Activated T-helper 2 cell treated with anti-CD3 and anti-CD28 coated beads, Interferon-gamma antibody, Interleukin-2, Interleukin-4, amounts not matched to agents 10 μg/mL and 5 μg/mL and 100 μg/mL, durations not matched to agents 14 hours and 24 hours and 36 hours (primary cell): Measurements from ENCODE around the gene SYNGAP1. TPM values are rescaled to one million over a fixed set of nuclear protein-coding genes. Genes with fewer than 3 reads are reported as not detected.

Experiments
- DNase-seq: peaks from one replicate; pipeline ENCODE4 v3.0.0; 2021; ENCODE audit warnings: low spot score
- H3K27ac Mint-ChIP-seq: one replicate; pipeline ENCODE4 v1.8.0; 2021; ENCODE audit warnings: mixed read lengths
- H3K27me3 Mint-ChIP-seq: one replicate; pipeline ENCODE4 v1.8.0; 2021; ENCODE audit warnings: low read depth, mixed read lengths
- H3K36me3 Mint-ChIP-seq: one replicate; pipeline ENCODE4 v1.8.0; 2021; ENCODE audit warnings: low read depth, mixed read lengths
- H3K4me1 Mint-ChIP-seq: one replicate; pipeline ENCODE4 v1.8.0; 2021; ENCODE audit warnings: low read depth, mixed read lengths
- H3K4me3 Mint-ChIP-seq: one replicate; pipeline ENCODE4 v1.8.0; 2021; ENCODE audit warnings: low read depth, mild to moderate bottlenecking, moderate library complexity, mixed read lengths
- H3K9me3 Mint-ChIP-seq: one replicate; pipeline ENCODE4 v1.8.0; 2021; ENCODE audit warnings: mixed read lengths
- intact Hi-C: fragments of 100-400 bp; cut with micrococcal nuclease; formaldehyde crosslinking; loops from one replicate; pipeline ENCODE4 v1.15.1; 2023
- total RNA-seq: library from RNA; stranded (reverse); gene quantifications from 2 replicates; pipeline ENCODE4 v1.2.3, GENCODE V29; 2022

SYNGAP1 gene
- total RNA-seq, 1 donor from 2014 or later, result 60.1 TPM

GRCh38 chr6:33428224-33428965 is 8.5 kb downstream of the SYNGAP1 start:
- peak overlapping the region; percentile 73 for H3K27ac Mint-ChIP-seq
- no peak for DNase-seq
- H3K4me1 Mint-ChIP-seq, result peaks cover 61% of the 10 kb centered on the region
- intact Hi-C loops, result loop anchor here (10.0 kb wide), 1 partner anchor 154 kb away; the partner anchor contains the start of genes B3GALT4, RPS18 and VPS52
- no peaks in the 10 kb centered on the region for H3K9me3 Mint-ChIP-seq
- H3K27me3 Mint-ChIP-seq, result no peaks in the 10 kb centered on the region
- peak overlapping the region; percentile 86 for H3K4me3 Mint-ChIP-seq
- peaks cover 33% of the 10 kb centered on the region for H3K36me3 Mint-ChIP-seq

GRCh38 chr6:33428966-33429749 is 9.3 kb downstream of the SYNGAP1 start:
- peaks cover 30% of the 10 kb centered on the region for H3K36me3 Mint-ChIP-seq
- peak overlapping the region; percentile 86 for H3K4me3 Mint-ChIP-seq
- H3K9me3 Mint-ChIP-seq, result no peaks in the 10 kb centered on the region
- peaks cover 54% of the 10 kb centered on the region for H3K4me1 Mint-ChIP-seq
- H3K27me3 Mint-ChIP-seq, result no peaks in the 10 kb centered on the region
- no peak for DNase-seq
- intact Hi-C loops, result loop anchor here (10.0 kb wide), 1 partner anchor 154 kb away; the partner anchor contains the start of genes B3GALT4, RPS18 and VPS52
- H3K27ac Mint-ChIP-seq, result peak overlapping the region; percentile 73

DNA sequence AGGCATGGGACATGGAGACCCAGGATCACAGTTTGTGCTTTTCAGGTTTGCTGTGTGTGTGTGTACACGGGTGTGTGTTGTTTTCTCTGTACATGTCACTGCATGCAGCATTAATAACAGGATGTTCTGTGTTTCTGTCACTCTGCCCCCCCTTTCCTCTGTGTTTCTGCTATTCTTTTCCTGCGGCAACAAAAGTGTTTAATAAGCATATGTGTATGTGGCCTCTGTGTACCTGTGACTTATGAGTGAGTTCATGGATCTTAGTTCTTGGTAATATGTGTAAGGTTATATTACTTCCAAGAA is 9.8 kb downstream of the SYNGAP1 start:
- Mint-ChIP-seq H3K27ac (peak overlapping the region; percentile 9), H3K27me3 (no peaks in the 10 kb centered on the region), H3K4me1 (peaks cover 48% of the 10 kb centered on the region), H3K4me3 (peak overlapping the region; percentile 86), H3K9me3 (no peaks in the 10 kb centered on the region), H3K36me3 (peaks cover 26% of the 10 kb centered on the region)
- intact Hi-C loops, result loop anchor here (10.0 kb wide), 1 partner anchor 155 kb away; the partner anchor contains the start of genes B3GALT4, RPS18 and VPS52
- no peak for DNase-seq

GRCh38 chr6:33430334-33430733 is 10.5 kb downstream of the SYNGAP1 start:
- H3K36me3 Mint-ChIP-seq, result peaks cover 26% of the 10 kb centered on the region

GRCh38 chr6:33430991-33431879 is 11.4 kb downstream of the SYNGAP1 start:
- peak; percentile 69 for DNase-seq
- no peaks in the 10 kb centered on the region for H3K27me3 Mint-ChIP-seq
- H3K9me3 Mint-ChIP-seq, result no peaks in the 10 kb centered on the region
- peaks cover 35% of the 10 kb centered on the region for H3K36me3 Mint-ChIP-seq
- H3K4me3 Mint-ChIP-seq, result peak overlapping the region; percentile 9
- H3K4me1 Mint-ChIP-seq, result peaks cover 38% of the 10 kb centered on the region
- intact Hi-C loops, result no loop called here
- H3K27ac Mint-ChIP-seq, result no peak overlapping the region

More at GRCh38 chr6:33430334-33430733, 10.5 kb downstream of the SYNGAP1 start:
- H3K4me3 Mint-ChIP-seq, result no peak overlapping the region
- H3K27me3 Mint-ChIP-seq, result no peaks in the 10 kb centered on the region
- H3K4me1 Mint-ChIP-seq, result peaks cover 42% of the 10 kb centered on the region
- no peak for DNase-seq
- no peaks in the 10 kb centered on the region for H3K9me3 Mint-ChIP-seq
- intact Hi-C loops, result no loop called here
- peak overlapping the region; percentile 24 for H3K27ac Mint-ChIP-seq

DNA sequence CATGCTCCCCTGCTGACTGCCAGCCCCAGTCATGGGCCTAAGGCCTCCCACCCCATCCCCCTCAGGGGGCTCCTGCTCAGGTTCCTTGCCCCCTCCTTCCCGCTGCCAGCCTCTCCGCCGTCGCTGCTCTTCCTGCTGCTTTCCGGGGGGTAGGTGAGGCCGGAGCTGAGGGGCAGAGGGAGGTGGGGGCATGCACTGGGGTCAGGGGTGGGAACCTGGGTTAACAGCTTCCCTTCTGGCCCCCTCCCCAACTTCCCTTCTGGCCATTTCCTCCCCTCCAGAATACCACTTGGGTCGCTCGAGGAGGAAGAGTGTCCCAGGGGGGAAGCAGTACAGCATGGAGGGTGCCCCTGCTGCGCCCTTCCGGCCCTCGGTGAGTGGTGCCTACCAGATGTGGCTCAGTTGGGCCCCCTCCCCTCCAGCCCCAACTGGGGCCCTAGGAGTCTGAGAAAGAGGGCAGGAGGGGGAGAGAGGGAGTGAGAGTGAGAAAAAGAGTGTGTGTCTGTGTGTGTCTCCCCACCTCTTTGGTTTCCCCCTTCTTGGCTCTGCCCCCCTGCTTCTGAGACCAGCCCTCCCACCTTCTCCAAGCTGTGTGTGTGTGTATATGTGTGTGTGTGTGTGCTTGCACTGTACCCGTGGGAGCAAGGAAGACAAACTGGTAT is 12.1 kb downstream of the SYNGAP1 start:
- peaks cover 42% of the 10 kb centered on the region for H3K36me3 Mint-ChIP-seq
- H3K27ac Mint-ChIP-seq, result no peak overlapping the region
- peaks cover 35% of the 10 kb centered on the region for H3K4me1 Mint-ChIP-seq
- intact Hi-C loops, result no loop called here
- H3K9me3 Mint-ChIP-seq, result no peaks in the 10 kb centered on the region
- no peak for DNase-seq
- no peak overlapping the region for H3K4me3 Mint-ChIP-seq
- H3K27me3 Mint-ChIP-seq, result no peaks in the 10 kb centered on the region

DNA sequence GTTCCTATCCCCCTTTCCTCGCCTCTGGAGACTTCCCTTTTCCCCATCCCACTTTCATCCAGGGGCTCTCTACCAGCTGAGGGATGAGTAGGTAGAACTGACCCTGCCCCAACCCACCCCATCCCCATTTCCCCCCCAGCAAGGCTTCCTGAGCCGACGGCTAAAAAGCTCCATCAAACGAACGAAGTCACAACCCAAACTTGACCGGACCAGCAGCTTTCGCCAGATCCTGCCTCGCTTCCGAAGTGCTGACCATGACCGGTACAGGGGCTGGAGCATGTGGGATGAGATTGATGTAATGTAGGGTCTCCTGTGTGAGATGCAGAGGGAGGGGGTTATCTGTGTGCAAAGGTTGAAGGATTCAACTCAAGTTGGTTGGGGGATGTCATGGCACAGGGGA is 12.7 kb downstream of the SYNGAP1 start:
- H3K9me3 Mint-ChIP-seq, result no peaks in the 10 kb centered on the region
- H3K27ac Mint-ChIP-seq, result peak overlapping the region; percentile 8
- peaks cover 46% of the 10 kb centered on the region for H3K36me3 Mint-ChIP-seq
- H3K4me3 Mint-ChIP-seq, result no peak overlapping the region
- no peaks in the 10 kb centered on the region for H3K27me3 Mint-ChIP-seq
- intact Hi-C loops, result no loop called here
- DNase-seq, result no peak
- H3K4me1 Mint-ChIP-seq, result peaks cover 30% of the 10 kb centered on the region

- peaks cover 51% of the 10 kb centered on the region for H3K36me3 Mint-ChIP-seq
- H3K9me3 Mint-ChIP-seq, result no peaks in the 10 kb centered on the region
- no peaks in the 10 kb centered on the region for H3K27me3 Mint-ChIP-seq
- no peak for DNase-seq
- intact Hi-C loops, result no loop called here
- no peak overlapping the region for H3K27ac Mint-ChIP-seq
- H3K4me3 Mint-ChIP-seq, result no peak overlapping the region
- H3K4me1 Mint-ChIP-seq, result peaks cover 30% of the 10 kb centered on the region
Measured at GRCh38 chr6:33433001-33433543, 13.2 kb downstream of the SYNGAP1 start.

DNA sequence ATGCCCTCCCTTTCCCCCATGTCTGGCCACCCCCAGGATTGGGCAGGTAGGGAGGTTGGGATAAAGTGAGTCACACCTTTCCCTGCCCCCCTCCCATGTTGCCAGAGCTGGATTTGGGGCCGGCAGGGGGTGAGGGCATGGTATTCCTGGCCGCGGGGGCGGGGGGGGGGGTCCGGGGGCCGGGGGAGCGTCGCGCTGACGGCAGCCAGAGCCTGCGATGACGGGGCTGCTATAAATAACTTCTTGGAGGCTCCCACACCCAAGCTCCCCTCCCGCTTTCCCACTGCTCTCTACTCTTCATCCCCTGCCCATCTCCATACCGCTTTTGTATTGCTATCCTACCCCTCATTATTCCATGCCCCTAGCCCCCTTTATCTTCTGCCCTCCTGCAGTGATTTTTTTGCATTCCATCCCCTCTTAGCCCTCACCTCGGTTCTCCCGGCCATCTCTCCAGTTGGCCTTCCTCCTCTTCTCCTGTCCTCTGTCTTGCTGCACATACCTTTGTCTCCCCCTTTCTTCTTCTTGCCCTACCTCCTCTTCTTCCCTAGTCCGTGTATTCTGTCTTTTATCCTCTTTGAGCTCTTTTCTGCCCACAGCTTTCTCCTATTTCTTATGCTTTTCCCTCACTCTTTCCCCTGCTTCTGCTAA is 13.8 kb downstream of the SYNGAP1 start:
- no peak overlapping the region for H3K4me3 Mint-ChIP-seq
- H3K27ac Mint-ChIP-seq, result no peak overlapping the region
- H3K4me1 Mint-ChIP-seq, result peaks cover 26% of the 10 kb centered on the region
- intact Hi-C loops, result no loop called here
- no peak for DNase-seq
- H3K36me3 Mint-ChIP-seq, result peaks cover 53% of the 10 kb centered on the region
- H3K9me3 Mint-ChIP-seq, result no peaks in the 10 kb centered on the region
- no peaks in the 10 kb centered on the region for H3K27me3 Mint-ChIP-seq

DNA sequence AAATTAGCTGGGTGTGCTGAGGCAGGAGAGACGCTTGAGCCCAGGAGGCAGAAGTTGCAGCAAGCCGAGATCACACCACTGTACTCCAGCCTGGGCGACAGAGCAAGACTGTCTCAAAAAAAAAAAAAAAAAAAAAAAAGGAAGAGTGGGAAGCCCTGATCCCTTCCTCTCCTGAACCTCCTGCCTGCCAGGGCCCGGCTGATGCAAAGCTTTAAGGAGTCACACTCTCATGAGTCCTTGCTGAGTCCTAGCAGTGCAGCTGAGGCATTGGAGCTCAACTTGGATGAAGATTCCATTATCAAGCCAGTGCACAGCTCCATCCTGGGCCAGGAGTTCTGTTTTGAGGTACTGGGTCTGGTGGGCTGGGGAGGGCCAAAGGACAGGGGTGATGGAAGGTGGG is 15.1 kb downstream of the SYNGAP1 start:
- no peak overlapping the region for H3K4me3 Mint-ChIP-seq
- H3K4me1 Mint-ChIP-seq, result peaks cover 13% of the 10 kb centered on the region
- no peak for DNase-seq
- no peak overlapping the region for H3K27ac Mint-ChIP-seq
- intact Hi-C loops, result no loop called here
- H3K27me3 Mint-ChIP-seq, result no peaks in the 10 kb centered on the region
- no peaks in the 10 kb centered on the region for H3K9me3 Mint-ChIP-seq
- peaks cover 62% of the 10 kb centered on the region for H3K36me3 Mint-ChIP-seq

GRCh38 chr6:33437666-33438065 is 17.8 kb downstream of the SYNGAP1 start:
- intact Hi-C loops, result no loop called here
- no peak overlapping the region for H3K4me3 Mint-ChIP-seq
- no peaks in the 10 kb centered on the region for H3K27me3 Mint-ChIP-seq
- H3K4me1 Mint-ChIP-seq, result no peaks in the 10 kb centered on the region
- DNase-seq, result no peak
- H3K9me3 Mint-ChIP-seq, result no peaks in the 10 kb centered on the region
- H3K27ac Mint-ChIP-seq, result no peak overlapping the region
- H3K36me3 Mint-ChIP-seq, result peaks cover 77% of the 10 kb centered on the region
